Endothelial cell of umbilical vein (primary cell): ENCODE measurements around the gene B9D1. TPM values are rescaled to one million over a fixed set of nuclear protein-coding genes. Genes with fewer than 3 reads are reported as not detected.

Source experiments
- BruUV-seq: library from RNA; stranded (reverse); fragments of 400-500 nt; replicated peaks from 2 replicates; lab custom pipeline; 2021; lab: Mats Ljungman, UMichigan
- CTCF ChIA-PET: fragments of 300-600, 350-600 bp; sonication (Branson Sonifier 250); formaldehyde crosslinking; loops from one replicate; lab custom pipeline; 2021; ENCODE audit warnings: antibody characterized with exemption, inconsistent platforms; lab: Charles Lee
- POLR2A ChIA-PET: fragments of 300-600, 350-600 bp; sonication (Branson Sonifier 250); formaldehyde crosslinking; loops from one replicate; lab custom pipeline; 2021; ENCODE audit warnings: antibody characterized with exemption, inconsistent platforms; lab: Charles Lee
- DNase-seq: peaks from one replicate; pipeline ENCODE4 v3.0.0-alpha.2; 2011; ENCODE audit warnings: low read depth, low spot score
- FAIRE-seq: peaks from 2 replicates; lab custom pipeline; 2011; peaks lifted over from hg19 to GRCh38; lab: Jason Lieb, UNC
- H2AFZ ChIP-seq: 2 replicates; pipeline ENCODE4 v1.6.0; 2012; ENCODE audit warnings: low read depth, low read length, control low read depth, inconsistent platforms
- H3K27ac ChIP-seq: 2 replicates; pipeline ENCODE4 v1.5.1; 2011; ENCODE audit warnings: low read depth, mild to moderate bottlenecking, control low read depth, low read length, moderate library complexity; ENCODE audit not compliant: insufficient read depth
- H3K27me3 ChIP-seq, 2 experiments: 2 replicates each; pipeline versions ENCODE4 v1.6.0 to v1.6.1; 2011; ENCODE audit warnings: low read length in 2 of 2, mixed read lengths in 1 of 2; ENCODE audit not compliant: control insufficient read depth in 2 of 2, insufficient read depth in 2 of 2
- H3K36me3 ChIP-seq, 2 experiments: 2 replicates in 1 of 2; 3 replicates in 1 of 2; pipeline ENCODE4 v1.5.1; 2011; ENCODE audit warnings: low read length in 2 of 2, mild to moderate bottlenecking in 1 of 2, moderate library complexity in 1 of 2; ENCODE audit not compliant: control insufficient read depth in 2 of 2, insufficient read depth in 2 of 2; ENCODE audit errors: extremely low read depth in 1 of 2
- H3K4me1 ChIP-seq: 3 replicates; pipeline ENCODE4 v1.5.1; 2011; ENCODE audit warnings: mild to moderate bottlenecking, low read length; ENCODE audit not compliant: control insufficient read depth, insufficient read depth; ENCODE audit errors: extremely low read depth
- H3K4me2 ChIP-seq: 2 replicates; pipeline ENCODE4 v1.6.1; 2011; ENCODE audit warnings: low read length, control low read depth, mixed read lengths; ENCODE audit not compliant: insufficient read depth
- H3K4me3 ChIP-seq, 3 experiments: fragments of 200-600 bp in 1 of 3; sonication (generic), shearing (Covaris generic) in 1 of 3; replicated peaks in 1 of 3; 2 replicates each; pipeline ENCODE4 v1.5.1; 2011 to 2016; ENCODE audit warnings: control low read depth in 3 of 3, low read length in 3 of 3, mild to moderate bottlenecking in 2 of 3, inconsistent platforms in 1 of 3, low read depth in 1 of 3, moderate library complexity in 1 of 3; ENCODE audit not compliant: insufficient read depth in 1 of 3
- H3K79me2 ChIP-seq: 2 replicates; pipeline ENCODE4 v1.6.0; 2012; ENCODE audit warnings: low read length, inconsistent platforms; ENCODE audit not compliant: control insufficient read depth, insufficient read depth
- H3K9ac ChIP-seq: replicated peaks from 2 replicates; pipeline ENCODE3; 2011; ENCODE audit warnings: low read length, control low read depth; ENCODE audit not compliant: insufficient read depth; ENCODE audit errors: extremely low read depth
- H3K9me1 ChIP-seq: replicated peaks from 3 replicates; pipeline ENCODE4 v1.6.0; 2011; ENCODE audit warnings: mild to moderate bottlenecking, low read length; ENCODE audit not compliant: control insufficient read depth, insufficient read depth; ENCODE audit errors: extremely low read depth
- H3K9me3 ChIP-seq: replicated peaks from 2 replicates; pipeline ENCODE4 v1.5.1; 2012; ENCODE audit warnings: low read length, inconsistent platforms; ENCODE audit not compliant: control insufficient read depth, insufficient read depth
- H4K20me1 ChIP-seq: replicated peaks from 2 replicates; pipeline ENCODE3; 2011; ENCODE audit warnings: mild to moderate bottlenecking, low read length; ENCODE audit not compliant: control insufficient read depth, insufficient read depth; ENCODE audit errors: extremely low read depth
- EZH2 ChIP-seq: IDR thresholded peaks from 2 replicates; pipeline ENCODE4 v1.6.1; 2012; ENCODE audit warnings: borderline replicate concordance, low read depth, mild to moderate bottlenecking, moderate library complexity, low read length, inconsistent platforms; ENCODE audit not compliant: severe bottlenecking
- FOS ChIP-seq: IDR thresholded peaks from 2 replicates; pipeline ENCODE4 v1.6.1; 2011; ENCODE audit warnings: mild to moderate bottlenecking, low read length, moderate library complexity, borderline replicate concordance; ENCODE audit not compliant: insufficient read depth
- GATA2 ChIP-seq: IDR thresholded peaks from 2 replicates; pipeline ENCODE4 v1.7.0; 2011; ENCODE audit warnings: low read depth, mild to moderate bottlenecking, moderate library complexity, mixed read lengths, low read length; ENCODE audit not compliant: insufficient read length, insufficient read depth
- JUN ChIP-seq: IDR thresholded peaks from 2 replicates; pipeline ENCODE4 v1.6.1; 2011; ENCODE audit warnings: borderline replicate concordance, low read depth; ENCODE audit not compliant: insufficient read length, insufficient read depth
- MYC ChIP-seq: IDR thresholded peaks from one replicate; pipeline ENCODE4 v1.6.1; 2011; ENCODE audit warnings: mild to moderate bottlenecking, low read depth, low read length
- POLR2A ChIP-seq: IDR thresholded peaks from 2 replicates; pipeline ENCODE4 v1.6.1; 2012; ENCODE audit warnings: low read depth, mild to moderate bottlenecking, control low read depth, low read length
- POLR2AphosphoS5 ChIP-seq: IDR thresholded peaks from 2 replicates; pipeline ENCODE4 v1.6.1; 2012; ENCODE audit warnings: low read depth, mild to moderate bottlenecking, control low read depth, low read length, moderate library complexity; ENCODE audit not compliant: insufficient read depth
- dilution Hi-C: fragments of 300-500 bp; cut with MboI; formaldehyde crosslinking; loops from one replicate; pipeline ENCODE4 v1.15.0; 2019; ENCODE audit warnings: low sequenced_read_pairs; ENCODE audit not compliant: extremely low pct_ligation_motif_present
- intact Hi-C: fragments of 100-400 bp; cut with micrococcal nuclease; formaldehyde crosslinking; loops from one replicate; pipeline ENCODE4 v1.10.0; 2022
- polyA plus RNA-seq, 4 experiments: library from polyadenylated mRNA; depleted of rRNA in 3 of 4; stranded (reverse) in 3 of 4; unstranded in 1 of 4; fragments of >200 nt; gene quantifications; 2 replicates each; pipeline versions ENCODE4 v1.2.1 to v1.2.3, GENCODE V29; 2011 to 2012; ENCODE audit warnings: missing spikeins in 1 of 4
- total RNA-seq: library from RNA; stranded (reverse); gene quantifications from 2 replicates; pipeline ENCODE4 v1.2.3, GENCODE V29; 2021
- TF ChIP-seq, protein P1 (sequence below), 2 donors: IDR thresholded peaks; 1 replicate in 1 of 2; 2 replicates in 1 of 2; pipeline ENCODE4 v1.5.1; 2011; ENCODE audit warnings: low read length in 2 of 2, mild to moderate bottlenecking in 2 of 2, moderate library complexity in 2 of 2, control low read depth in 1 of 2, inconsistent platforms in 1 of 2, low read depth in 1 of 2; ENCODE audit not compliant: insufficient read depth in 1 of 2; ENCODE audit errors: extremely low read depth in 1 of 2
- TF ChIP-seq, protein P2 (sequence below): IDR thresholded peaks from 2 replicates; pipeline ENCODE4 v1.6.1; 2011; ENCODE audit not compliant: insufficient read depth, insufficient read length

B9D1 gene
- total and polyA plus RNA-seq, 2 donors (not counting 3 experiments of a cell fraction or from before 2014, with no cell fraction given) = 20.5 to 55.8 TPM

DNA sequence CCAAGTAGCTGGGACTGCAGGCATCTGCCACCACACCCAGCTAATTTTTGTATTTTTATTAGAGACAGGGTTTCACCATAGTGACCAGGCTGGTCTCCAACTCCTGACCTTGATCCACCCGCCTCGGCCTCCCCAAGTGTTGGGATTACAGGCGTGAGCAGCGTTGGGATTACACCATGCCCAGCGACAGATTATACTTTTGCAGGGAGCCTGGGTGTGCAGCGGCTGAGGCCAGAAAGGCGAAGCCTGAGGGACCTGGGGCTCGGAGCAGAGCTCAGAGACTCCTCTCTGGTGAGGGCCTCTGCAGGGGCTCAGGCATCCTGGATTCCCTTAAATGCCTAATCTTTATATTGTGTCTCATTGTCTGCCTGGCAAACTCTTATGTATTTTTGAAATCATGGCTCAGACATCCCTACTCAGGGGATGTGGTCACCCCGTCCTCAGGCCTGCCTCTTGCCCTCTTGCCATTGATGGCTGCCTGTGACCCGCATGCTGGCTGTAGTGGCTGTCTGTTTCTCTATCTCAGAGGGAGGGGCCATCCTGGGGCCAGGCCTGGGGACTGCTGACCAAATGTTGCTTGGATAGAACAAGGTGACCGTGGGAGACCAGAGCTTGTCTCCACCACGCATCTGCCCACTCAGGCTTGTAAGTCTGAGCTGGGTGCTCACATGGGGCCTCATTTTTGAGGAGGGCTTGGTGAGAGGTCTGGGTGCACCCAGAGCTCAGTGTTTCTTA lies 42.6 kb downstream of the B9D1 start:
- FAIRE-seq = no peak
- no TSS peak for BruUV-seq

More for the DNA sequence above, 42.6 kb downstream of the B9D1 start:
- Histone ChIP-seq H3K27me3 (no peaks in the 10 kb centered on the region), H3K9me3 (no peaks in the 10 kb centered on the region), H4K20me1 (no peaks in the 10 kb centered on the region), H3K79me2 (no peaks in the 10 kb centered on the region), H3K9ac (no peak overlapping the region), H3K4me1 (peaks cover 16% of the 10 kb centered on the region), H3K36me3 (peaks cover 0 to 3% of the 10 kb centered on the region in 2 experiments), H2AFZ (no peak overlapping the region), H3K4me2 (no peak overlapping the region), H3K27ac (no peak overlapping the region), H3K9me1 (no peaks in the 10 kb centered on the region), H3K4me3 (no peak overlapping the region)
- intact Hi-C loops (no loop called here), dilution Hi-C loops (no loop called here)
- no peak for DNase-seq
- ChIA-PET POLR2A (no interaction called here), CTCF (interaction anchor here (0.6 to 1.4 kb wide), 6 partner anchors 9 to 56 kb away, joined by 3 read pairs; no protein-coding TSS in a partner anchor)
- TF ChIP-seq, protein P1, sequence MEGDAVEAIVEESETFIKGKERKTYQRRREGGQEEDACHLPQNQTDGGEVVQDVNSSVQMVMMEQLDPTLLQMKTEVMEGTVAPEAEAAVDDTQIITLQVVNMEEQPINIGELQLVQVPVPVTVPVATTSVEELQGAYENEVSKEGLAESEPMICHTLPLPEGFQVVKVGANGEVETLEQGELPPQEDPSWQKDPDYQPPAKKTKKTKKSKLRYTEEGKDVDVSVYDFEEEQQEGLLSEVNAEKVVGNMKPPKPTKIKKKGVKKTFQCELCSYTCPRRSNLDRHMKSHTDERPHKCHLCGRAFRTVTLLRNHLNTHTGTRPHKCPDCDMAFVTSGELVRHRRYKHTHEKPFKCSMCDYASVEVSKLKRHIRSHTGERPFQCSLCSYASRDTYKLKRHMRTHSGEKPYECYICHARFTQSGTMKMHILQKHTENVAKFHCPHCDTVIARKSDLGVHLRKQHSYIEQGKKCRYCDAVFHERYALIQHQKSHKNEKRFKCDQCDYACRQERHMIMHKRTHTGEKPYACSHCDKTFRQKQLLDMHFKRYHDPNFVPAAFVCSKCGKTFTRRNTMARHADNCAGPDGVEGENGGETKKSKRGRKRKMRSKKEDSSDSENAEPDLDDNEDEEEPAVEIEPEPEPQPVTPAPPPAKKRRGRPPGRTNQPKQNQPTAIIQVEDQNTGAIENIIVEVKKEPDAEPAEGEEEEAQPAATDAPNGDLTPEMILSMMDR (IDR thresholded peaks at IDR 0.05; ENCODE audit: extremely low read depth in 1 of 2, insufficient read depth in 1 of 2, low read depth in 1 of 2, low read length in 2 of 2) = no peak
- TF ChIP-seq POLR2A = no peak
- no peak for TF ChIP-seq GATA2
- TF ChIP-seq, protein P2, sequence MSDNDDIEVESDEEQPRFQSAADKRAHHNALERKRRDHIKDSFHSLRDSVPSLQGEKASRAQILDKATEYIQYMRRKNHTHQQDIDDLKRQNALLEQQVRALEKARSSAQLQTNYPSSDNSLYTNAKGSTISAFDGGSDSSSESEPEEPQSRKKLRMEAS = no peak
- no peak for TF ChIP-seq FOS
- TF ChIP-seq POLR2AphosphoS5 = no peak
- TF ChIP-seq EZH2 = no peak
- TF ChIP-seq JUN = no peak
- no peak for TF ChIP-seq MYC
